Panc1 (cell line): ENCODE measurements around the gene HIF1A. TPM values are rescaled to one million over a fixed set of nuclear protein-coding genes. Genes with fewer than 3 reads are reported as not detected.

ENCODE experiments used
- ATAC-seq: fragments of 200-7000 bp; cut with Tn5 transposase; 2 replicates; pipeline ENCODE4 v1.9.1; 2020; ENCODE audit warnings: mild to moderate bottlenecking, moderate library complexity
- BruUV-seq: library from RNA; stranded (reverse); fragments of 400-500 nt; replicated peaks from 2 replicates; lab custom pipeline; 2021; lab: Mats Ljungman, UMichigan
- CTCF ChIA-PET: fragments of 300-600 bp; sonication (Branson Sonifier 250); formaldehyde crosslinking; loops from one replicate; lab custom pipeline; 2022; ENCODE audit warnings: antibody characterized with exemption; lab: Charles Lee
- POLR2A ChIA-PET: fragments of 300-600 bp; sonication (Branson Sonifier 250); formaldehyde crosslinking; loops from one replicate; lab custom pipeline; 2022; ENCODE audit warnings: antibody characterized with exemption; lab: Charles Lee
- DNase-seq: peaks from one replicate; pipeline ENCODE4 v3.0.0-alpha.2; 2010; ENCODE audit warnings: low read depth, low spot score
- H3K27ac ChIP-seq: 2 replicates; pipeline ENCODE4 v1.5.1; 2011; ENCODE audit warnings: mild to moderate bottlenecking, low read length, inconsistent platforms
- H3K27me3 ChIP-seq: fragments of 200-500 bp; sonication (Bioruptor generic); 2 replicates; pipeline ENCODE4 v1.6.0; 2014; ENCODE audit warnings: low read length, inconsistent platforms; ENCODE audit not compliant: control insufficient read depth, insufficient read depth
- H3K36me3 ChIP-seq: fragments of 200-500 bp; sonication (Bioruptor generic); 2 replicates; pipeline ENCODE4 v1.5.1; 2014; ENCODE audit warnings: inconsistent platforms, mild to moderate bottlenecking, low read length, moderate library complexity; ENCODE audit not compliant: control insufficient read depth, insufficient read depth
- H3K4me1 ChIP-seq: 2 replicates; pipeline ENCODE4 v1.5.1; 2011; ENCODE audit warnings: inconsistent platforms, mild to moderate bottlenecking, low read length, moderate library complexity; ENCODE audit not compliant: control insufficient read depth, insufficient read depth
- H3K4me3 ChIP-seq, 2 experiments: 2 replicates each; pipeline ENCODE4 v1.5.1; 2011 to 2012; ENCODE audit warnings: low read depth in 2 of 2, low read length in 2 of 2, mild to moderate bottlenecking in 2 of 2, inconsistent platforms in 1 of 2, moderate library complexity in 1 of 2
- H3K9me3 ChIP-seq: fragments of 200-500 bp; sonication (Bioruptor generic); 2 replicates; pipeline ENCODE4 v1.5.1; 2014; ENCODE audit warnings: low read depth, mild to moderate bottlenecking, inconsistent platforms, low read length, moderate library complexity; ENCODE audit not compliant: control insufficient read depth, insufficient read depth
- CTCF ChIP-seq: fragments of 450-650 bp; IDR thresholded peaks from 2 replicates; pipeline ENCODE4 v1.5.1; 2017; ENCODE audit warnings: mild to moderate bottlenecking
- POLR2AphosphoS5 ChIP-seq: IDR thresholded peaks from 2 replicates; pipeline ENCODE4 v1.6.1; 2012; ENCODE audit warnings: mild to moderate bottlenecking, low read depth, low read length, moderate library complexity
- REST ChIP-seq, 2 experiments: IDR thresholded peaks; 2 replicates each; pipeline ENCODE4 v1.6.1; 2011 to 2012; ENCODE audit warnings: low read depth in 2 of 2, control low read depth in 1 of 2, low read length in 1 of 2, mild to moderate bottlenecking in 1 of 2, moderate library complexity in 1 of 2; ENCODE audit not compliant: insufficient read depth in 1 of 2
- SIN3A ChIP-seq: IDR thresholded peaks from 2 replicates; pipeline ENCODE4 v1.6.1; 2012; ENCODE audit warnings: low read depth, mild to moderate bottlenecking, low read length, moderate library complexity, borderline replicate concordance; ENCODE audit not compliant: insufficient read depth
- TCF7L2 ChIP-seq: IDR thresholded peaks from 2 replicates; pipeline ENCODE4 v1.6.1; 2011; ENCODE audit warnings: mild to moderate bottlenecking, low read depth, low read length, inconsistent platforms
- in situ Hi-C: cut with HindIII; loops from 2 replicates; pipeline ENCODE4 v1.10.0; 2016; ENCODE audit warnings: low sequenced_read_pairs, low pct_unique_long_range_greater_than_20kb
- intact Hi-C: fragments of 100-400 bp; cut with micrococcal nuclease; formaldehyde crosslinking; loops from one replicate; pipeline ENCODE4 v1.10.0; 2022; ENCODE audit not compliant: unreplicated experiment
- total RNA-seq: library from RNA; stranded (reverse); gene quantifications from one replicate; pipeline ENCODE4 v1.2.1, GENCODE V29; 2021; ENCODE audit not compliant: unreplicated experiment

HIF1A gene
- total RNA-seq, 1 experiment from 2014 or later: 83.4 TPM

- Histone ChIP-seq H3K27me3 (no peaks in the 10 kb centered on the region), H3K4me1 (peaks cover 15% of the 10 kb centered on the region), H3K4me3 (peak overlapping the region; percentile 68 to 94), H3K9me3 (no peaks in the 10 kb centered on the region), H3K36me3 (peaks cover 7% of the 10 kb centered on the region; the same call in 1 of the 2 replicates), H3K27ac (peak overlapping the region; percentile 82)
- CTCF ChIA-PET: no interaction called here
- POLR2A ChIA-PET: no interaction called here
- BruUV-seq: TSS peak; percentile 66
- intact Hi-C loops: no loop called here
- ATAC-seq (no peak), DNase-seq (no peak)
- in situ Hi-C loops: no loop called here
- no peak for TF ChIP-seq POLR2AphosphoS5
- TF ChIP-seq CTCF: no peak
- TF ChIP-seq REST (IDR thresholded peaks at IDR 0.05; ENCODE audit: insufficient read depth in 1 of 2, low read depth in 2 of 2, low read length in 1 of 2): no peak
- TF ChIP-seq TCF7L2: no peak
- no peak for TF ChIP-seq SIN3A
Measured at GRCh38 chr14:61696753-61697318, 1.5 kb downstream of the HIF1A start.

GRCh38 chr14:61698206-61698980, 3.1 kb downstream of the HIF1A start:
- peaks cover 7% of the 10 kb centered on the region; the same call in 1 of the 2 replicates for H3K36me3 ChIP-seq
- no peak for ATAC-seq
- H3K9me3 ChIP-seq: no peaks in the 10 kb centered on the region
- H3K27ac ChIP-seq: no peak overlapping the region
- in situ Hi-C loops: no loop called here
- no peak for DNase-seq
- H3K27me3 ChIP-seq: no peaks in the 10 kb centered on the region
- TF ChIP-seq REST (IDR thresholded peaks at IDR 0.05; ENCODE audit: insufficient read depth in 1 of 2, low read depth in 2 of 2, low read length in 1 of 2) (no peak), TCF7L2 (no peak), POLR2AphosphoS5 (no peak), CTCF (no peak), SIN3A (no peak)
- CTCF ChIA-PET: interaction anchor here (0.6 kb wide), 1 partner anchor 1449 kb away, joined by 3 read pairs; the partner anchor contains the start of gene PPM1A
- intact Hi-C loops: no loop called here
- BruUV-seq: no TSS peak
- peaks cover 15% of the 10 kb centered on the region for H3K4me1 ChIP-seq
- POLR2A ChIA-PET: interaction anchor here (0.7 kb wide), 1 partner anchor 51 kb away, joined by 4 read pairs; no protein-coding TSS in a partner anchor
- H3K4me3 ChIP-seq: peak overlapping the region; percentile 68 to 94
